Stimulated activated CD4-positive, alpha-beta T cell treated with anti-CD3 and anti-CD28 coated beads, Interleukin-2, amount 100 ng/mL, for 4 hours (primary cell): ENCODE results near the gene LRCH3.

Experiments used
- DNase-seq: peaks from one replicate; pipeline ENCODE4 v3.0.0-alpha.2; 2020; ENCODE audit warnings: low read depth

LRCH3 gene

GRCh38 chr3:197791892-197792647 lies 1.0 kb downstream of the LRCH3 start:
- no peak for DNase-seq

GRCh38 chr3:197793247-197793646 lies 2.2 kb downstream of the LRCH3 start:
- DNase-seq = no peak

GRCh38 chr3:197794115-197794514 lies 3.1 kb downstream of the LRCH3 start:
- DNase-seq = no peak

GRCh38 chr3:197795200-197795599 lies 4.1 kb downstream of the LRCH3 start:
- no peak for DNase-seq

GRCh38 chr3:197796087-197796486 lies 5.0 kb downstream of the LRCH3 start:
- DNase-seq = no peak

GRCh38 chr3:197798863-197799262 lies 7.8 kb downstream of the LRCH3 start:
- no peak for DNase-seq

GRCh38 chr3:197800379-197800778 lies 9.3 kb downstream of the LRCH3 start:
- no peak for DNase-seq

GRCh38 chr3:197801891-197802778 lies 11.1 kb downstream of the LRCH3 start:
- DNase-seq = no peak

- no peak for DNase-seq
These were observed 11.9 kb downstream of the LRCH3 start for GRCh38 chr3:197802779-197803459.

GRCh38 chr3:197804511-197804910 lies 13.5 kb downstream of the LRCH3 start:
- no peak for DNase-seq

GRCh38 chr3:197807969-197808587 lies 17.0 kb downstream of the LRCH3 start:
- no peak for DNase-seq

- DNase-seq = no peak
These were observed 18.4 kb downstream of the LRCH3 start for GRCh38 chr3:197809356-197810020.

GRCh38 chr3:197810901-197811300 lies 19.8 kb downstream of the LRCH3 start:
- DNase-seq = no peak

- DNase-seq = no peak
These were observed 20.3 kb downstream of the LRCH3 start for GRCh38 chr3:197811343-197811742.

- DNase-seq = no peak
These were observed 23.3 kb downstream of the LRCH3 start for GRCh38 chr3:197814372-197814771.

GRCh38 chr3:197820550-197821335 lies 29.7 kb downstream of the LRCH3 start:
- DNase-seq = no peak

GRCh38 chr3:197829397-197830045 lies 38.5 kb downstream of the LRCH3 start:
- DNase-seq = no peak

- DNase-seq = no peak
These were observed 39.4 kb downstream of the LRCH3 start for GRCh38 chr3:197830308-197830966.

GRCh38 chr3:197830967-197831313 lies 39.9 kb downstream of the LRCH3 start:
- DNase-seq = no peak
